Activated B cell treated with CpG ODN at 0.5 μM for 24 hours (primary cell): Measurements from ENCODE around the gene PACRG. TPM values are rescaled to one million over a fixed set of nuclear protein-coding genes. Genes with fewer than 3 reads are reported as not detected.
"Not testable (repeated sequence)": the region's sequence is repeated elsewhere in the genome, so short reads cannot be mapped to it uniquely, and the experiment has no call there.

Experiments used
- ATAC-seq: fragments of 200-7000 bp; cut with Tn5 transposase; one replicate; pipeline ENCODE4 v1.10.0; 2021; ENCODE audit warnings: low read depth, mild to moderate bottlenecking, moderate library complexity
- CTCF ChIA-PET: fragments of 350-600 bp; sonication (Branson Sonifier 250); formaldehyde crosslinking; loops from one replicate; lab custom pipeline; 2021; ENCODE audit warnings: antibody characterized with exemption; lab: Charles Lee
- POLR2A ChIA-PET: fragments of 350-600 bp; sonication (Branson Sonifier 250); formaldehyde crosslinking; loops from one replicate; lab custom pipeline; 2021; ENCODE audit warnings: antibody characterized with exemption; lab: Charles Lee
- DNase-seq: peaks from one replicate; pipeline ENCODE4 v3.0.0; 2022
- H3K27ac Mint-ChIP-seq: one replicate; pipeline ENCODE4 v1.8.0; 2020; ENCODE audit warnings: mixed read lengths
- H3K27me3 Mint-ChIP-seq: one replicate; pipeline ENCODE4 v1.8.0; 2021; ENCODE audit warnings: mixed read lengths
- H3K36me3 Mint-ChIP-seq: one replicate; pipeline ENCODE4 v1.8.0; 2021; ENCODE audit warnings: low read depth, mixed read lengths
- H3K4me1 Mint-ChIP-seq: one replicate; pipeline ENCODE4 v1.8.0; 2021; ENCODE audit warnings: mixed read lengths
- H3K4me3 Mint-ChIP-seq: one replicate; pipeline ENCODE4 v1.8.0; 2020; ENCODE audit warnings: mild to moderate bottlenecking, mixed read lengths
- H3K9me3 Mint-ChIP-seq: one replicate; pipeline ENCODE4 v1.8.0; 2020; ENCODE audit warnings: mixed read lengths
- CTCF ChIP-seq: fragments of 200-600 bp; IDR thresholded peaks from one replicate; pipeline ENCODE4 v1.8.0; 2022; ENCODE audit warnings: antibody characterized with exemption, mild to moderate bottlenecking
- intact Hi-C: fragments of 100-400 bp; cut with micrococcal nuclease; formaldehyde crosslinking; loops from one replicate; pipeline ENCODE4 v1.15.1; 2024
- total RNA-seq: library from RNA; stranded (reverse); gene quantifications from 2 replicates; pipeline ENCODE4 v1.2.3, GENCODE V29; 2022

Gene PACRG
- total RNA-seq, 1 donor from 2014 or later, result not detected

DNA sequence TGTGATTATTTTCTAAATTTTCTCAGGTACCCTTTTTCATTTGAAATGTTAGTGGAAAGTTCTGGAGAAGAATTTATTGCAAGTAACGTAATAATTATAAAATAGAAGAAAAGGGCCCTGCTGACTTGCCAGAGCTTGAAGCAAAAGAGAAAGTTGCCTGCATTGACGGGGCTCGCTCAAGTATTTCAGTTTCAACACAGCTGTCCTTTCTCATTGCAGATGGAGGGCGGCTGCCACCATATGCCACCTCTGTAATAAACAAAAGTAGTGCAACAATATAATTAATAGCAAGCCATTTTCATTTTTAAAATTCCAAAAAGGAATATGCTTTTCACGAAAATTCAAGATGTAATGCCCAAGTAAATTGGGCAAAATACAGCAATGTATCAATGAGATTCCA is 246.2 kb downstream of the PACRG start:
- intact Hi-C loops, result no loop called here
- Mint-ChIP-seq H3K36me3 (no peaks in the 10 kb centered on the region), H3K4me1 (no peaks in the 10 kb centered on the region), H3K9me3 (peaks cover 5% of the 10 kb centered on the region), H3K4me3 (no peak overlapping the region), H3K27me3 (no peaks in the 10 kb centered on the region), H3K27ac (no peak overlapping the region)
- POLR2A ChIA-PET, result no interaction called here
- TF ChIP-seq CTCF, result no peak
- CTCF ChIA-PET, result no interaction called here
- ATAC-seq (no peak), DNase-seq (no peak)

GRCh38 chr6:162974685-162975084 is 246.9 kb downstream of the PACRG start:
- intact Hi-C loops, result no loop called here
- TF ChIP-seq CTCF, result no peak

DNA sequence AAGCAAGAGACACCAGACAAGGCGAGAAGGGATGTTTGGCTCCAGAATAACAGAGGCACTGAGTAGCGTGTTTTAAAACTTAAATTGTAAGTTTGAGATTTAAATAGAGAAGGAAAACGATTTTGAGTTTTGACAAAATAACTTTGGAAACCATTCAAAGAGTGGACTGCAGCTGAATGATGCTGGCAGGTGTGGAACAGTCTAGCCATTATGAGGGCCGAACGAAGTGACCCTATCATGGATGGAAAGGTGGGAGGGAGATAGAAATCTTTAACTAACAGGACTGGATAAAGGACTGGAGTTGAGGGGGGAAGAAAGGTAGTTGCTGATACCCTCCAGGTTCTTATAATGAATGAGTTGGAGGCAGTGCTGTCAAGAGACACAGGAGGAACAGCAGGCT is 248.4 kb downstream of the PACRG start:
- ChIA-PET POLR2A (no interaction called here), CTCF (no interaction called here)
- no peak for DNase-seq
- no peak overlapping the region for H3K27ac Mint-ChIP-seq
- H3K27me3 Mint-ChIP-seq, result no peaks in the 10 kb centered on the region
- TF ChIP-seq CTCF, result no peak
- no peak for ATAC-seq
- H3K36me3 Mint-ChIP-seq, result no peaks in the 10 kb centered on the region
- H3K4me3 Mint-ChIP-seq, result no peak overlapping the region
- intact Hi-C loops, result no loop called here
- no peaks in the 10 kb centered on the region for H3K4me1 Mint-ChIP-seq
- H3K9me3 Mint-ChIP-seq, result peaks cover 5% of the 10 kb centered on the region

More at GRCh38 chr6:162974685-162975084, 246.9 kb downstream of the PACRG start:
- Mint-ChIP-seq H3K4me1 (no peaks in the 10 kb centered on the region), H3K27ac (no peak overlapping the region), H3K9me3 (peaks cover 5% of the 10 kb centered on the region), H3K4me3 (no peak overlapping the region), H3K36me3 (no peaks in the 10 kb centered on the region), H3K27me3 (no peaks in the 10 kb centered on the region)
- DNase-seq (no peak), ATAC-seq (no peak)
- CTCF ChIA-PET, result no interaction called here
- POLR2A ChIA-PET, result no interaction called here

- intact Hi-C loops, H3K4me3 Mint-ChIP-seq, ATAC-seq, POLR2A ChIA-PET, H3K36me3 Mint-ChIP-seq, H3K4me1 Mint-ChIP-seq, DNase-seq, CTCF ChIA-PET, H3K27ac Mint-ChIP-seq, H3K27me3 Mint-ChIP-seq: not testable (repeated sequence)
- H3K9me3 Mint-ChIP-seq, result peaks cover 19% of the 10 kb centered on the region
These were observed 255.5 kb downstream of the PACRG start for GRCh38 chr6:162983234-162983633.

GRCh38 chr6:162998777-162999176 is 271.0 kb downstream of the PACRG start:
- ChIA-PET POLR2A (no interaction called here), CTCF (no interaction called here)
- no peak for TF ChIP-seq CTCF
- Mint-ChIP-seq H3K36me3 (no peaks in the 10 kb centered on the region), H3K4me1 (no peaks in the 10 kb centered on the region), H3K27me3 (no peaks in the 10 kb centered on the region), H3K9me3 (peaks cover 7% of the 10 kb centered on the region), H3K4me3 (no peak overlapping the region), H3K27ac (no peak overlapping the region)
- ATAC-seq, result no peak
- DNase-seq, result no peak
- intact Hi-C loops, result no loop called here

DNA sequence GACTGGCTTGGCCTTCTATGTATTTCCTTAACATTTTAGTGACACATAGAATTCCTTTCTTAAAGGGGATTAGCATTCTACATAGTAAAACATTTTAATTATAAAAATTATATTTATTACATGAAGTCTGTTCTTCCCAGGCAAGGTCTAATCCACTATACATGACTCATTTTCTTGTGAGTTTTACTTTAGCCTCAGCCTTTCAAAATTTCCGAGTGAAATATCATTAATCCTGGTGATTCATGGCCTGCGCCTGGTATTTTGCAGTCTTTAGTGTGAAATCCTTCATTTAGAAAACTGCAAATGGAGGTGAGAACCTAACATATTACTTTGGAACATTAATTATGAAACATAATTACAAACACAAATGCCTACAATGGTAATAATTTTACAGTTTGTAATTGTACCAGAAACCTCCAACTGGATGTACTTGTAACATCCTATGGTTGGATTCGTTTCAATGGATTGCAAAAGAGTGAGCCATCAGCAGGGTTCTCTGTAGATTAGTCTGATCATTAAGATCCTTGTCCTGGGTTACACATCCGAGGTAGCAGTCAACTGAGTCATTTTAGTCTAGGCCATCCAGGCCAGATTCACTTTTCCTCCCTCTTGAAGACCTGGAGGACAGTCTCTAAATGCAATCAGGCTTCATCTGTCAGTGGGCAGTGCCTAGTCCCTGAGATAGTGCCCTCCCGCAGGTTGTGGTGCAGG is 272.0 kb downstream of the PACRG start:
- Mint-ChIP-seq H3K4me3 (no peak overlapping the region), H3K4me1 (no peaks in the 10 kb centered on the region), H3K27ac (no peak overlapping the region), H3K36me3 (no peaks in the 10 kb centered on the region), H3K9me3 (peaks cover 7% of the 10 kb centered on the region), H3K27me3 (no peaks in the 10 kb centered on the region)
- TF ChIP-seq CTCF, result no peak
- DNase-seq (no peak), ATAC-seq (no peak)
- POLR2A ChIA-PET, result no interaction called here
- intact Hi-C loops, result no loop called here
- CTCF ChIA-PET, result no interaction called here
